Upper lobe of right lung (tissue), 1 donor: ENCODE measurements around the gene CEP120. TPM values are rescaled to one million over a fixed set of nuclear protein-coding genes. Genes with fewer than 3 reads are reported as not detected.

Experiments used
- ATAC-seq: fragments of 200-7000 bp; cut with Tn5 transposase; one replicate; pipeline ENCODE4 v1.9.1; 2020; ENCODE audit warnings: mild to moderate bottlenecking, moderate library complexity
- DNase-seq: peaks from one replicate; pipeline ENCODE4 v3.0.0-alpha.2; 2020
- H3K27ac ChIP-seq: fragments of 200-600 bp; one replicate; pipeline ENCODE4 v1.8.0; 2022
- H3K27me3 ChIP-seq: fragments of 200-600 bp; one replicate; pipeline ENCODE4 v1.8.0; 2022; ENCODE audit warnings: mild to moderate bottlenecking
- H3K36me3 ChIP-seq: fragments of 200-600 bp; one replicate; pipeline ENCODE4 v1.8.0; 2022
- H3K4me1 ChIP-seq: fragments of 200-600 bp; one replicate; pipeline ENCODE4 v1.8.0; 2022
- H3K4me3 ChIP-seq: fragments of 200-600 bp; one replicate; pipeline ENCODE4 v1.8.0; 2022; ENCODE audit warnings: mild to moderate bottlenecking
- H3K9me3 ChIP-seq: fragments of 200-600 bp; one replicate; pipeline ENCODE4 v1.8.0; 2022
- CTCF ChIP-seq: fragments of 200-600 bp; IDR thresholded peaks from one replicate; pipeline ENCODE4 v1.8.0; 2022; ENCODE audit warnings: antibody characterized with exemption
- intact Hi-C: fragments of 100-400 bp; cut with DNase I; formaldehyde crosslinking; loops from one replicate; pipeline ENCODE4 v1.11.0; 2022
- total RNA-seq: library from RNA; stranded (reverse); fragmentation: NEBNext Ultra II Directional; extraction: Animal tissue kit (Norgen Biotek cat#: 25700); gene quantifications from one replicate; pipeline ENCODE4 v1.2.1, GENCODE V29; 2021
- donor health status: DM: no; HTN: yes; CAD: no; lungs with severe emphysema.

The CEP120 gene
- total RNA-seq, 1 donor from 2014 or later: 19.5 TPM

GRCh38 chr5:123427281-123427680 lies 4.1 kb upstream of the CEP120 start:
- no peak for ATAC-seq
- intact Hi-C loops: no loop called here

GRCh38 chr5:123425431-123425830 lies 2.2 kb upstream of the CEP120 start:
- peaks cover 19% of the 10 kb centered on the region for H3K4me1 ChIP-seq
- intact Hi-C loops: no loop called here
- ATAC-seq: no peak

More at GRCh38 chr5:123427281-123427680, 4.1 kb upstream of the CEP120 start:
- no peak for DNase-seq
- no peak overlapping the region for H3K4me3 ChIP-seq
- no peaks in the 10 kb centered on the region for H3K36me3 ChIP-seq
- no peak for TF ChIP-seq CTCF
- H3K27ac ChIP-seq: no peak overlapping the region
- peaks cover under 1% of the 10 kb centered on the region for H3K4me1 ChIP-seq
- no peaks in the 10 kb centered on the region for H3K9me3 ChIP-seq
- no peaks in the 10 kb centered on the region for H3K27me3 ChIP-seq

GRCh38 chr5:123422433-123423277 lies 548 bp downstream of the CEP120 start:
- no peaks in the 10 kb centered on the region for H3K36me3 ChIP-seq
- no peaks in the 10 kb centered on the region for H3K9me3 ChIP-seq
- H3K27me3 ChIP-seq: no peaks in the 10 kb centered on the region
- intact Hi-C loops: no loop called here
- peak; percentile 14 for ATAC-seq
- H3K27ac ChIP-seq: peak overlapping the region; percentile 92
- TF ChIP-seq CTCF: no peak
- H3K4me3 ChIP-seq: peak overlapping the region; percentile 89
- no peak for DNase-seq
- H3K4me1 ChIP-seq: peaks cover 21% of the 10 kb centered on the region

More at GRCh38 chr5:123425431-123425830, 2.2 kb upstream of the CEP120 start:
- no peak for DNase-seq
- Histone ChIP-seq H3K27me3 (no peaks in the 10 kb centered on the region), H3K27ac (no peak overlapping the region), H3K9me3 (no peaks in the 10 kb centered on the region), H3K4me3 (no peak overlapping the region), H3K36me3 (no peaks in the 10 kb centered on the region)
- no peak for TF ChIP-seq CTCF

GRCh38 chr5:123421773-123422172 lies 1.4 kb downstream of the CEP120 start:
- H3K9me3 ChIP-seq: no peaks in the 10 kb centered on the region
- peaks cover 3% of the 10 kb centered on the region for H3K36me3 ChIP-seq
- no peak for TF ChIP-seq CTCF
- DNase-seq (no peak), ATAC-seq (no peak)
- intact Hi-C loops: no loop called here
- peak overlapping the region; percentile 89 for H3K4me3 ChIP-seq
- no peaks in the 10 kb centered on the region for H3K27me3 ChIP-seq
- H3K4me1 ChIP-seq: peaks cover 21% of the 10 kb centered on the region
- no peak overlapping the region for H3K27ac ChIP-seq

- intact Hi-C loops: no loop called here
These were observed 8.2 kb downstream of the CEP120 start for GRCh38 chr5:123414974-123415373.

More at GRCh38 chr5:123414974-123415373, 8.2 kb downstream of the CEP120 start:
- Histone ChIP-seq H3K27me3 (no peaks in the 10 kb centered on the region), H3K4me1 (no peaks in the 10 kb centered on the region), H3K9me3 (no peaks in the 10 kb centered on the region), H3K27ac (no peak overlapping the region), H3K36me3 (peaks cover 62% of the 10 kb centered on the region), H3K4me3 (no peak overlapping the region)
- TF ChIP-seq CTCF: no peak
- no peak for ATAC-seq
- DNase-seq: no peak
